NT2/D1 (cell line): ENCODE results near the gene RD3L.

Experiments
- YY1 ChIP-seq: IDR thresholded peaks from 2 replicates; pipeline ENCODE4 v1.6.1; 2011; ENCODE audit not compliant: insufficient read length, insufficient read depth
- ZNF274 ChIP-seq: IDR thresholded peaks from 2 replicates; pipeline ENCODE4 v1.6.1; 2011; ENCODE audit warnings: mild to moderate bottlenecking, low read depth, low read length

GRCh38 chr14:103910984-103911383 lies 31.3 kb downstream of the RD3L start:
- TF ChIP-seq ZNF274 = no peak
- no peak for TF ChIP-seq YY1
